HepG2 (cell line): Measurements from ENCODE around the gene FAM177B. TPM values are rescaled to one million over a fixed set of nuclear protein-coding genes. Genes with fewer than 3 reads are reported as not detected.

Experiments
- ARHGAP35 ChIP-seq: sonication (generic); formaldehyde crosslinking; IDR thresholded peaks from 2 replicates; pipeline ENCODE4 v1.9.0; 2022; ENCODE audit warnings: mild to moderate bottlenecking, inconsistent platforms, moderate library complexity, missing genetic modification reagents, borderline replicate concordance
- BCL6 ChIP-seq: IDR thresholded peaks from 2 replicates; pipeline ENCODE4 v1.6.1; 2016; ENCODE audit warnings: missing genetic modification reagents, missing compliant biosample characterization
- CBX1 ChIP-seq: IDR thresholded peaks from one replicate; pipeline ENCODE4 v1.6.1; 2016; ENCODE audit warnings: antibody characterized with exemption, low read depth
- GTF3A ChIP-seq: sonication (generic); formaldehyde crosslinking; conservative IDR thresholded peaks from 2 replicates; pipeline ENCODE4 v1.4.0; 2020; ENCODE audit warnings: mild to moderate bottlenecking, missing genetic modification reagents
- HNF4A ChIP-seq: sonication (generic); formaldehyde crosslinking; IDR thresholded peaks from 2 replicates; pipeline ENCODE4 v1.4.0; 2020; ENCODE audit warnings: missing genetic modification reagents
- HOXA9 ChIP-seq: sonication (generic); formaldehyde crosslinking; IDR thresholded peaks from 2 replicates; pipeline ENCODE4 v1.8.1; 2022; ENCODE audit warnings: missing genetic modification reagents, mild to moderate bottlenecking, moderate library complexity, borderline replicate concordance
- KDM1A ChIP-seq: IDR thresholded peaks from 2 replicates; pipeline ENCODE4 v1.6.1; 2016; ENCODE audit warnings: missing compliant biosample characterization
- KLF15 ChIP-seq: sonication (generic); formaldehyde crosslinking; IDR thresholded peaks from 2 replicates; pipeline ENCODE4 v1.8.1; 2023; ENCODE audit warnings: borderline replicate concordance, mild to moderate bottlenecking, inconsistent platforms, missing genetic modification reagents, mixed read lengths
- MAFG ChIP-seq: sonication (generic); formaldehyde crosslinking; IDR thresholded peaks from 2 replicates; pipeline ENCODE4 v1.5.1; 2020; ENCODE audit warnings: mild to moderate bottlenecking, missing genetic modification reagents
- MZF1 ChIP-seq: sonication (generic); formaldehyde crosslinking; IDR thresholded peaks from 2 replicates; pipeline ENCODE4 v1.8.1; 2023; ENCODE audit warnings: mild to moderate bottlenecking, missing genetic modification reagents, borderline replicate concordance
- NBN ChIP-seq: fragments of 450-650 bp; conservative IDR thresholded peaks from 2 replicates; pipeline ENCODE4 v1.6.1; 2017
- NKX3-1 ChIP-seq: sonication (generic); formaldehyde crosslinking; IDR thresholded peaks from 2 replicates; pipeline ENCODE4 v1.5.0; 2020; ENCODE audit warnings: missing genetic modification reagents
- POLR2AphosphoS2 ChIP-seq: IDR thresholded peaks from 2 replicates; pipeline ENCODE4 v1.6.1; 2011; ENCODE audit warnings: low read depth, low read length, improper control_type of control experiment
- RBM22 ChIP-seq: fragments of 200-400 bp; formaldehyde crosslinking; optimal IDR thresholded peaks from 2 replicates; pipeline ENCODE3; 2017; ENCODE audit warnings: mild to moderate bottlenecking, low read length, moderate library complexity
- SKI ChIP-seq: fragments of 450-650 bp; IDR thresholded peaks from one replicate; pipeline ENCODE4 v1.6.1; 2018; ENCODE audit warnings: mild to moderate bottlenecking; ENCODE audit not compliant: partially characterized antibody
- SNRNP70 ChIP-seq: fragments of 200-400 bp; formaldehyde crosslinking; IDR thresholded peaks from 2 replicates; pipeline ENCODE4 v1.6.1; 2017; ENCODE audit warnings: mild to moderate bottlenecking, low read depth, low read length, moderate library complexity
- SRSF9 ChIP-seq: fragments of 200-400 bp; formaldehyde crosslinking; IDR thresholded peaks from 2 replicates; pipeline ENCODE4 v1.6.1; 2018; ENCODE audit warnings: borderline replicate concordance, mild to moderate bottlenecking, low read depth, low read length; ENCODE audit not compliant: insufficient read depth, poor library complexity, severe bottlenecking
- THYN1 ChIP-seq: sonication (generic); formaldehyde crosslinking; IDR thresholded peaks from 2 replicates; pipeline ENCODE4 v1.8.1; 2023; ENCODE audit warnings: low read depth, mild to moderate bottlenecking, moderate library complexity, missing genetic modification reagents, borderline replicate concordance
- YY1 ChIP-seq: IDR thresholded peaks from 2 replicates; pipeline ENCODE4 v1.6.1; 2011; ENCODE audit warnings: low read length, low read depth, moderate library complexity, mild to moderate bottlenecking; ENCODE audit not compliant: insufficient read depth, insufficient replicate concordance
- ZEB1 ChIP-seq: IDR thresholded peaks from 2 replicates; pipeline ENCODE4 v1.6.1; 2012; ENCODE audit warnings: mild to moderate bottlenecking, low read depth, inconsistent platforms; ENCODE audit not compliant: insufficient replicate concordance
- ZFP36L1 ChIP-seq: sonication (generic); formaldehyde crosslinking; IDR thresholded peaks from 2 replicates; pipeline ENCODE4 v1.8.0; 2022; ENCODE audit warnings: mild to moderate bottlenecking, missing genetic modification reagents, moderate library complexity
- ZFP36L2 ChIP-seq: sonication (generic); formaldehyde crosslinking; IDR thresholded peaks from 2 replicates; pipeline ENCODE4 v1.4.0; 2020; ENCODE audit warnings: missing genetic modification reagents
- ZNF256 ChIP-seq: sonication (generic); formaldehyde crosslinking; conservative IDR thresholded peaks from 2 replicates; pipeline ENCODE4 v1.4.0; 2020; ENCODE audit warnings: missing genetic modification reagents
- ZNF331 ChIP-seq: sonication (generic); formaldehyde crosslinking; IDR thresholded peaks from 2 replicates; pipeline ENCODE4 v1.4.0; 2020; ENCODE audit warnings: missing genetic modification reagents
- ZNF564 ChIP-seq: sonication (generic); formaldehyde crosslinking; IDR thresholded peaks from 2 replicates; pipeline ENCODE4 v1.8.1; 2023; ENCODE audit warnings: mild to moderate bottlenecking, missing genetic modification reagents
- ZNF619 ChIP-seq: sonication (generic); formaldehyde crosslinking; IDR thresholded peaks from 2 replicates; pipeline ENCODE4 v1.4.0; 2020; ENCODE audit warnings: mild to moderate bottlenecking, missing genetic modification reagents
- ZNF781 ChIP-seq: sonication (generic); formaldehyde crosslinking; IDR thresholded peaks from 2 replicates; pipeline ENCODE4 v1.5.1; 2020; ENCODE audit warnings: borderline replicate concordance, mild to moderate bottlenecking, missing genetic modification reagents; ENCODE audit errors: not compliant biosample characterization
- ZSCAN29 ChIP-seq: sonication (generic); formaldehyde crosslinking; conservative IDR thresholded peaks from 2 replicates; pipeline ENCODE4 v1.4.0; 2020; ENCODE audit warnings: mild to moderate bottlenecking, missing genetic modification reagents
- polyA plus RNA-seq, 8 experiments: library from polyadenylated mRNA; depleted of rRNA in 3 of 8; stranded (reverse) in 7 of 8; unstranded in 1 of 8; fragments of >200 nt; fragmentation: Illumina TruSeq in 4 of 8; extraction: Trizol in 4 of 8; gene quantifications; 2 replicates each; pipeline versions ENCODE4 v1.2.1 to v1.2.3, GENCODE V29; 2011 to 2016; ENCODE audit warnings: low read depth in 4 of 8, missing spikeins in 1 of 8, mixed read lengths in 1 of 8; ENCODE audit not compliant: insufficient read depth in 1 of 8
- total RNA-seq, 5 experiments: library from RNA; depleted of rRNA; stranded (reverse); fragments of >200 nt; fragmentation: Illumina TruSeq; extraction: Trizol; gene quantifications; 2 replicates each; pipeline ENCODE4 v1.2.3, GENCODE V29; 2016; ENCODE audit warnings: low read depth in 1 of 5
- TF ChIP-seq, protein P1 (sequence below): sonication (generic); formaldehyde crosslinking; IDR thresholded peaks from 2 replicates; pipeline ENCODE4 v1.8.0; 2023; ENCODE audit warnings: mild to moderate bottlenecking, missing genetic modification reagents
- TF ChIP-seq, protein P2 (sequence below): sonication (generic); formaldehyde crosslinking; IDR thresholded peaks from 2 replicates; pipeline ENCODE4 v1.5.0; 2020; ENCODE audit warnings: missing genetic modification reagents

The FAM177B gene
- total and polyA plus RNA-seq, 2 of the 13 experiments (the other 11 are each of a cell fraction or from before 2014, with no cell fraction given) = 0.05 TPM; not detected in 1

DNA sequence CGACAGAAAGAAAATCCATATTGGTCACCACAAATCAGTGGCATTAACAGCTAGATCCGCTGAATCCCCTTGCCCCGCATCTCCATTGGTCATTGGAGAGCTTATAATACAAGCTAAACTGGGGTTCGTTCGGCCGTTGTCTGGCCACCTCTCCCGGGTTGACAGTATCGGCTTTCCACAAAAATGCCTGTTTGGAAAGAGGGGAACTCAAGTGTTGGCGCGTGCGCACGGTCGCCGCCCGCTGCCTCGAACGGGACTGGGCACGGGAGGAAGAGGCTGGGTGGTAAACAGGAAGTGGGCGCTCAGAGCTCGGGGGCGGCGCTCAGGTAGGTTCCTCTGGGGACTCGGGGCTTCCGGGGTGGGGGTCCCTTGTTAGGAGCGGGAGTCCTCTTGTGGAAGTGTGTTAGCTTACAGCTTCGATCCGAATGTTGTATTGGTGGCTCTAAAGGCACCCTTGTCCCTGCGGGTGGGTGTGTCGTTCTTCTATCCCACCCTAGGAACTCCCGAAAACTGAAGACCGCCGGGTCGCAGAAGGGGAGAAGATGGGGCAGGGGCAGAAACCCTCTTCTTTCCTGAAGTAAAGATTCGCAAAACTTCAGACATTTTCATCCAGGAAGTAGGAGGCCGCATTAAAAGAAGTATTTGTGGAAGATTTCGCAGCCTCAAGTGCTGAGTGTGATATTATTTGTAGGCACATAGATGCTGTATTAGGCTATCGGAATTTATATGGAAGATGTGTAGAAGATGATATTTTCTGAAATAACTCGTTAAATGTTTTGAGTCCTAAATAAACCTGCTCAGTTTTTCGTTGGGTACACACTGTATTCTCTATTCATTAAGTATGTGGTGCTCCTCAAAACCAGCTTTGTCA, 23.7 kb upstream of the FAM177B start (continued):
- TF ChIP-seq KDM1A (no peak), MAFG (CRISPR knock-in tag) (no peak), ZNF331 (CRISPR knock-in tag) (peak; percentile 19; the same call in 1 of the 2 replicates), ZSCAN29 (CRISPR knock-in tag) (no peak), HOXA9 (CRISPR knock-in tag) (no peak), YY1 (peak; percentile 79), ZFP36L2 (CRISPR knock-in tag) (no peak), KLF15 (CRISPR knock-in tag) (no peak), SKI (no peak), NBN (no peak), CBX1 (no peak), MZF1 (no peak), SRSF9 (no peak), POLR2AphosphoS2 (peak; percentile 82; the same call in 1 of the 2 replicates), RBM22 (peak; percentile 73), ZNF781 (no peak), ARHGAP35 (CRISPR knock-in tag) (no peak), HNF4A (CRISPR knock-in tag) (peak; percentile 22; the same call in 1 of the 2 replicates), BCL6 (CRISPR knock-in tag) (peak; percentile 3; the same call in 1 of the 2 replicates), ZEB1 (peak; percentile 59), ZFP36L1 (CRISPR knock-in tag) (0 out of 2 replicates have a peak, but pooled peaks have one; percentile 60), ZNF256 (CRISPR knock-in tag) (no peak), ZNF619 (CRISPR knock-in tag) (no peak), NKX3-1 (CRISPR knock-in tag) (peak; percentile 58; the same call in 1 of the 2 replicates), ZNF564 (CRISPR knock-in tag) (no peak), THYN1 (CRISPR knock-in tag) (no peak), GTF3A (CRISPR knock-in tag) (0 out of 2 replicates have a peak, but pooled peaks have one; percentile 20), SNRNP70 (no peak)
- TF ChIP-seq, protein P1, sequence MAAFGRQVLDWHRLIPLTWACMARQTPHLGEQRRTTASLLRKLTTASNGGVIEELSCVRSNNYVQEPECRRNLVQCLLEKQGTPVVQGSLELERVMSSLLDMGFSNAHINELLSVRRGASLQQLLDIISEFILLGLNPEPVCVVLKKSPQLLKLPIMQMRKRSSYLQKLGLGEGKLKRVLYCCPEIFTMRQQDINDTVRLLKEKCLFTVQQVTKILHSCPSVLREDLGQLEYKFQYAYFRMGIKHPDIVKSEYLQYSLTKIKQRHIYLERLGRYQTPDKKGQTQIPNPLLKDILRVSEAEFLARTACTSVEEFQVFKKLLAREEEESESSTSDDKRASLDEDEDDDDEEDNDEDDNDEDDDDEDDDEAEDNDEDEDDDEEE (CRISPR knock-in tag) = peak; percentile 38; the same call in 1 of the 2 replicates
- TF ChIP-seq, protein P2, sequence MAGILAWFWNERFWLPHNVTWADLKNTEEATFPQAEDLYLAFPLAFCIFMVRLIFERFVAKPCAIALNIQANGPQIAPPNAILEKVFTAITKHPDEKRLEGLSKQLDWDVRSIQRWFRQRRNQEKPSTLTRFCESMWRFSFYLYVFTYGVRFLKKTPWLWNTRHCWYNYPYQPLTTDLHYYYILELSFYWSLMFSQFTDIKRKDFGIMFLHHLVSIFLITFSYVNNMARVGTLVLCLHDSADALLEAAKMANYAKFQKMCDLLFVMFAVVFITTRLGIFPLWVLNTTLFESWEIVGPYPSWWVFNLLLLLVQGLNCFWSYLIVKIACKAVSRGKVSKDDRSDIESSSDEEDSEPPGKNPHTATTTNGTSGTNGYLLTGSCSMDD (CRISPR knock-in tag) = no peak
